SKM-1 (cell line): Measurements from ENCODE around the gene SLC25A33.
"Not testable (repeated sequence)": the region's sequence is repeated elsewhere in the genome, so short reads cannot be mapped to it uniquely, and the experiment has no call there.

Experiments used
- DNase-seq: peaks from one replicate; lab custom pipeline; 2025; ENCODE audit not compliant: unreplicated experiment; lab: John Stamatoyannopoulos, UW

The SLC25A33 gene

GRCh38 chr1:9539165-9539828, at the start of gene SLC25A33:
Gene SLC25A33, plus strand, starts transcription at chr1:9539465. Its CDS starts 227 bp downstream, at chr1:9539692.
- DNase-seq, result peak; percentile 92

DNA sequence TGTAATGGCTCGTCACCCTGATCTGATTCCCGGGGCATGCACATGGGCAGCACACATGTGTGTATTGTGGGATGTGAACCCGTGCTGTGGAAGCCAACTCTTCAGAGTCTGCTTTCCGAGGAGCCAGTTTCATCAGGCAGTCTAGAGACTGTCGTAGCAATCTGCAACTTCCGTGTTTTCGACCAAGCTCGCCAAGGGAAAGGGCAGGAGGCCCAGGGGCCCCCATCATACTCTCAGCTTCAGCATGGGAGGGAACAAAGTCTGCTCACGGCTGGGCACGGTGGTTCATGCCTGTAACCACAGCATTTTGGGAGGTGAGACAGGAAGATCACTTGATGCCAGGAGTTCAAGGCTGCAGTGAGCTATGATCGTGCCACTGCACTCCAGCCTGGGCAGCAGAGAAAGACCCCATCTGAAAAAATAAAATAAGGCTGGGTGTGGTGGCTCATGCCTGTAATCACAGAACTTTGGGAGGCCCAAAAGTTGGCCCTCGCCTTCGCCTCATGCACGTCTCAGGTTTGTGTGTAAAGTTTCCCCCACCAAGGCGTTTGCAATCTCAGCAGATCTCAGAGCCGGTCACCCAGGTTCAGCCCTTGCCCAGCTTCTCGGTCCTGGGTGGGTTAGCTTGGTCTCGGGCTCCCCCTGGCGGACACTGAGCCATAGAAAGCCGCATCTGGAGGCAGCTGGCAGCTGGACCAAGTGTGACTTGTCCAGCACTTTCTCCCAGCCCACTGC, 48.5 kb upstream of the SLC25A33 start:
- DNase-seq, result peak; percentile 58

DNA sequence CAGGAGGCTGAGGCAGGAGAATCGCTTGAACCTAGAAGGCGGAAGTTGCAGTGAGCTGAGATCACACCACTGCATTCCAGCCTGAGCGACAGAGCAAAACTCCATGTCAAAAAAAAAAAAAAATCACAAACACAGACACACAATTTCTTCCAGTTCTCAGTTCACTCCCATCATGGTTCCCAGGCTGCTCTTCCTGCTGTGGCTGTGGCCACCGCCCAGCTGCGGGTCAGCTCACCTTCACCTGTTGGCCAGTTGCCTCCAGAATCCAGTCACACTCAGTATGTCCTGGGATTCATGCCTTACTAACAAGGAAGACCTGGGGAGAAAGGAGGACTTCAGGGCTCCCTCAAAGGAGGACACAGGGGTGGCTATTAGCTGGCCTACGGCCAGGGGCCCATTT, 45.9 kb upstream of the SLC25A33 start:
- DNase-seq, result no peak

DNA sequence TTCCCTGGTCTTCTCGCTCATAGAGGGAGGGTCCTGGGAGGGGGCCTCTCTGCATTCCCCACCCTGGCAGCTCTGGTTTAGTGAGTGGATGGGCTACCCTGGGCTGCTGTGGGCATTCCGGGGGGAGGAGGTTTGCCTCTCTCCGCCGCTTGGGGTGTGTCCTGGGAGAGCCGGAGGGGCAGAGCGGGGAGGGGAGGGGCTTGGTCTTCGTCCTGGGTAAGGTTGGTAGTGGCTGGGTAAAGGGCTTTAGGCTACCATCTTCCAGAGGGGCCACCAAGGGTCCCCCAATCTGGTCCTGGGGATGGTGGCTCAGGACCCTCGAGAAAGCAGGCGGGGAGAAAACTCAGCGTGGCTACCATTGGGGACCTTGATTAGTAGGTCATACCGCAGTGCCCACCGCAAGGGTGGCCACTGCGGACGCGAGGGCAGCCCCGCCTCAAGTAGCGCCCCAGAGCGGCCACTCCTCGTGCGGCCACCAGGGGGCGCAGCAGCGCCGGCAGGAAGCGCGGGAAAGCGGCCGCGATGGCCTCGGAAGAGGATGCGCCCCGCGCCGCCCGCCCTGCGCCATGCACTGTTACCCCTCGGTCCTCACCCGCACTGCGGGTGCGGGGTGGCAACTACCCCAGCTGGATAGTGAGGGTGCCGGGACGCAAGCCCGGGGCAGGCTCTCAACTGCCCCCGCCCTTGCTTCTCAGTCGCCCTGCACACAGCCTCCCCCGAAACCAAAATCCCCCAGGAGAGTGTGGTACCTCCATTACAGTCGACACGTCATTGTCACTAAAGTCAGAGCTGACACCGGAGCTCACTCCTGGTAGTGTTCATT, 44.1 kb upstream of the SLC25A33 start:
- DNase-seq, result peak; percentile 45

GRCh38 chr1:9495854-9496374, 43.4 kb upstream of the SLC25A33 start:
- no peak for DNase-seq

DNA sequence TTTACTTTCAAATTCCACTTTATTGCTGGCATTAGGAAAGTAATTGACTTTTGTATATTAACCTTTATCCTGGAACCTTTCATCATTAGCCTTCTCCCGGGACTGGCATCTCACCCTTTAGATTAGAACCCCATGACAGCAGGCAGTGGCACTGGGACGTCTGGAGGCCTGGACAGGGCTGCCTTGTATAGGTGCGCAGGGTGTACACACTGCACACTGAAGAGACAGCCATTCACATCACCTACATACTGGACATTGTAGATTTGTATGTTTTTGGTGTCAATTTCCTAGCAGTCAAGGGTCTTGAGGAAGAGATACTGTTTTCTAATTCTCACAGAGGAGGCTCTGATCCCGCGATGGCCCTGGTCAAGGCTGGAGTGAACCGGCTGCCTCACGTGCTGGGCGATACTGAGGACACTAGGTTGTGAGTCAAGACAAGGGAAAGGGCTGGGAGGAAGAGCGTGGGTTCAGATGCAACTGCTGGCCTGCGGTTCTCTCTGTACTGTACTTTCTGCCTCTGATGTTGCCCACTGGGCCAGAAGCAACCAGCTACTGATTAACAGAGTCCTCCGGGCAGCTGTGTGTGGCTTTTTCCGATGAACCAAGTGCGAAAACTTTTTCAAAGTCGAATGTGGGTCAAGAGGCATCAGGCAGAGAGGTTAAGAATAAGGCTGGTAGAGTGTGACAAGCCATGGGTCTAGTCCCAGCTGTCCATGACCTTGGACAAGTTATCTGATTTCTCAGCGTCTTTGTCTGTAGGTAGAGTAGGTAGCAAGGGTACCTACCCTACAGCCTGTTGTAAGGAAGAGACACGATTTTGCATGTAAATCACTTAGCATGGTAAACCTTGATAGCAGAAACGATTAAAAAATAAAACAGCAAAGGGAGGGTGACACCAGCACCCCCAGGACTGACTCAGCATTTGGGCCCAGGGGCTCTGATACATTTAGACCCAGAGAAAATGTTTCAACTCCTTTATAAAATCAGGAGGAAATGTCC, 38.2 kb upstream of the SLC25A33 start:
- DNase-seq, result no peak

- no peak for DNase-seq
Measured at GRCh38 chr1:9503001-9503675, 36.1 kb upstream of the SLC25A33 start.

DNA sequence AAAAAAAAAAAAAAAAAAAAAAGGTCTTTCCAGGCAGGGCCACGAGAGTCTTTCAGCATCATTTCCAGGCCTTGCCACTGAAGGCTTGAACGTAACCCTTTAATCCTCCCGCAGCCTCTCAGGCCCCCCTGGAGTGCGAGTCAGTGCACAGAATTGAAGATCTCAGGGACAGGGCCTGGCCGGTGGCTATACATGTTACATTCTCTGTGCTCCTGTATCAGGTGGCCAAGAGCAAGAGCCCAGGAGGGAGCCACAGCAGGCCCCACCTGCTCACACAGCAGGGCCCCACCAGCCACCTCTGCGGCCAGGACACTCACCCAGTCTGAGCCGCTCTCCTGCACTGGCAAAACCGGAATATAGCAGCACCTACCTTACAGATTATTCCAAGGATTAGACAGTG, 34.1 kb upstream of the SLC25A33 start:
- DNase-seq, result no peak

DNA sequence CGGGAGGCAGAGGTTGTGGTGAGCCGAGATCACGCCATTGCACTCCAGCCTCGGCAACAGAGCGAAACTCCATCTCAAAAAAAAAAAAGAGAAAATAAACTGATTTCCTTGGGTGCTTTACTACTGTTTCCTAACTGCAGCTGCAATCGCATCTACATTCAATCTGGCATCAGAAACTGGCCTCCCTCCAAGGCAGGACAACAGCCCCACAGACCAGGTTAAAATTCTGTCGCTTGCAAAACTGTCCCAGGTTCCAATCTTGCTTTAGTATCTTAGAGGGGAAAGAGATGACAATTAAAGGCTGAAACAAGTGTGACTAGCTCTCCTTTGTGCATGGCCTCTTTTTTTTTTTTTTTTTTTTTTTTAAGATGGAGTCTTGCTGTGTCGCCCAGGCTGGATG, 32.4 kb upstream of the SLC25A33 start:
- no peak for DNase-seq

GRCh38 chr1:9510130-9510529, 29.1 kb upstream of the SLC25A33 start:
- DNase-seq, result no peak

DNA sequence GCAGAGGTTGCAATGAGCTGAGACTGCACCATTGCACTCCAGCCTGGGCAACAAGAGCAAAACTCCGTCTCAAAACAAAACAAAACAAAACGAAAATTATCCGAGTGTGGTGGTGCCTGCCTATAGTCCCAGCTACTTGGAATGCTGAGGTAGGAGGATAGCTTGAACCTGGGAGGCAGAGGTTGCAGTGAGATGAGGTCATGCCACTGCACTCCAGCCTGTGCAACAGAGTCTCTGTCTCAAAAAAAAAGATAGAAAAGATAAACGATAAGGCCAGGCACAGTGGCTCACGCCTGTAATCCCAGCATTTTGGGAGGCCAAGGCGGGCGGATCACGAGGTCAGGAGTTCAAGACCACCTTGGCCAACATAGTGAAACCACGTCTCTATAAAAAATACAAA, 23.7 kb upstream of the SLC25A33 start:
- not testable (repeated sequence) for DNase-seq

- DNase-seq, result no peak
Measured at GRCh38 chr1:9518454-9518998, 20.7 kb upstream of the SLC25A33 start.

DNA sequence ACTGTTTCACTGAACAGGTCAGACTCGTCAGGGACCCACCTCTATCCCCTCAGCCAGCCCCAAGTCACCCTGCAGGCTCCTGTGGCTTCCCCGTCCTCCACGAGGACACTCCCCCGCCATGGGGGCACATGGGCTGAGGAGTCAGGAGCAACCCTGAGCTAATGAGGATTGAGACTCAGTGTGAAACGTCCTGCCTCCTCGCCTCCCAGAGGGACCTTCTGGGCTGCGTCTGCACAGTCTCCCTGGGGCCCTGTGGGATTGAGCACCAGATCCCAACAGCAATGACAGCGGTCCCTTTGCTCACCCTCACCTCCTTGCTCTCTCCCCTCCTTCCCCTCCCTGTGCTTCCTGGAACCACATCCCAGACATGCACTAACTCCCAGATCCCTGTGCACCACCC, 18.9 kb upstream of the SLC25A33 start:
- no peak for DNase-seq

- DNase-seq, result no peak
Measured at GRCh38 chr1:9529190-9529589, 10.1 kb upstream of the SLC25A33 start.

DNA sequence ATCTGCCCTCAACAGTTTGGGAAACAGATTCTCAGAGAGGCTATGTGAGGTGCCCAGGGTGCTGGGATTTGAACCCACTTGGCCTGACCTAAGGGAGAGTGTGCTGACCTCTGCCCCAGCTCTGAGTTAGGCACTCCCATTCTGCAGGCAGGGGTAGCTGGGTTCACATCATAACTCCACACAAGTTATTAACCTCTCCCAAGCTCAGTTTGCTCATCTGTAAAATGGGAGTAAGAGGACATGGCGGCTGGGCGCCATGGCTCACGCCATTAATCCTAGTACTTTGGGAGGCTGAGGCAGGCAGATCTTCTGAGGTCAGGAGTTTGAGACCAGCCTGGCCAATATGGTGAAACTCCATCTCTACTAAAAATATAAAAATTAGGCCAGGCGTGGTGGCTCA, 8.9 kb upstream of the SLC25A33 start:
- no peak for DNase-seq

DNA sequence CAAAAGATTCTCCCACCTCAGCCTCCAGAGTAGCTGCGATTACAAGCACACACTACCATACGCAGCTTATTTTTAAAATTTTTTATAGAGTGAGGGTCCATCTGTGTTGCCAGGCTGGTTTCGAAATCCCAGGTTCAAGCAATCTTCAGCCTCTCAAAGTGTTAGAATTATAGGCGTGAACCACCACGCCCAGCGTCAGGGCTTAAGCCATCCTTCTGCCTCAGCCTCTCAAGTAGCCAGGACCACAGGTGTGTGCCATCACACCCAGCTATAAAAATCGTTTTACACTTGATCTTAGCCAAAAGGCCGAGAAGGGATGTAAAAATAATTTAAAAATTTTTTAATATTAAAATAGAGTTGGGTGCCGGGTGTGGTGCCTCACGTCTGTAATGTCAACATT, 4.3 kb upstream of the SLC25A33 start:
- no peak for DNase-seq

DNA sequence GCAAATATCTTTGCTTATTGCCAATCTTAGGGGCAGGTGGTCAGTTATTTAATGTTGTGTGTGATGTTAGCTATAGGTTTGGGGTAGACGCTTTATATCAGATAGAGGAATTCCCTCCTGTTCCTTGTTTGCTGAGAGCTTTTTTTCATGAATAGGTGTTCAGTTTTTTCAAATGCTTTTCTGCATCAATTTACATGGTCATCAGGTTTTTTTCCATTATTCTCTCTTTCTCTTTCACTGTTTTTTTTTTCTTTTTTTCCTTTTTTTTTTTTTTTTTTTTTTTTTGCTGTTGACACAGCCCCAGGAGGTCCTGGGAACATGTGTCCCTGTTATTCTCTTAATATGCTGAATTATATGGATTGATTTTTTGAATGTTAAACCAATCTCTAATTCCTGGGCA, 3.0 kb upstream of the SLC25A33 start:
- no peak for DNase-seq

DNA sequence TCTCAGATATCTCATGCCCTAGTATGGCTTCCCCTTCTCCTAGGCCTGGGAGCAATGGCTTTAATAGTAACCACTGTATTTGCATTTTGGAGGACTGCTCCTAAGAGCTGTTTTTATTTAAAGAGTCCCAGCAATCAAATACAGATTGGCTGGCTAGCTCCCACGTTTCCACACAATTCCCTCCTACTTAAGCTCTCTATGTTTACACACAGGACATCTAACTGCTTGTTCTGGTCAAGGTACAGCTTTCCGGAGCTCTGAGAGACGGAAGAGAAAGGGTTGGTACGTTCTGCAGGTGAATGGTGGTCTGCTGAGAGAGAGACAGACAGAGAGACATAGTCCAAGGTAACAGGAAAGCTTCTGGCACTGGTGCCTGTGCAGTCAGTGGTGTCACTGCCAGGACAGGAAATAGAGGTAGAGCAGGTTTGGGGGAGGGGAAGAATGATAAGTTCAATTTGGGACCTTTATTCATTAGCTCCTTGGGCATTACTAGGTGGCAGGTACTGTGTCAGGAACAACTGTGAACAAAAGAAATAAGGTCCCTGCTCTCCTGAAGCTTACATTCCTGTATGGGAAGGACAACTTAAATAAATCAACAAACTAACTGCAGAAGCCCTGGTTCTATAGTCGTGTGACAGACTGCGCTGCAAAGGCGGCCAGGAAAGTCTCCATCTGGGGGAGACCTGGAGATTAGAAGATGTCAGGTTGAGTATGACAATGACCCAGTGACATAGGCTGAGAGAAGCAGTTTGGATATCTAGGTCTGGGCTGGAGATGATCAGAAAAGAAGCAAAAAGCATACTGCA, 1.2 kb upstream of the SLC25A33 start:
- no peak for DNase-seq

- no peak for DNase-seq
Measured at GRCh38 chr1:9538669-9539164, 548 bp upstream of the SLC25A33 start.
